NT2/D1 (cell line): ENCODE results near the gene POLE.

Source experiments
- SUZ12 ChIP-seq: IDR thresholded peaks from 2 replicates; pipeline ENCODE4 v1.6.1; 2011; ENCODE audit not compliant: insufficient read length, insufficient read depth; ENCODE audit errors: extremely low read depth
- YY1 ChIP-seq: IDR thresholded peaks from 2 replicates; pipeline ENCODE4 v1.6.1; 2011; ENCODE audit not compliant: insufficient read length, insufficient read depth
- ZNF274 ChIP-seq: IDR thresholded peaks from 2 replicates; pipeline ENCODE4 v1.6.1; 2011; ENCODE audit warnings: mild to moderate bottlenecking, low read depth, low read length

GRCh38 chr12:132620899-132621656 lies 66.1 kb downstream of the POLE start:
- TF ChIP-seq SUZ12 (no peak), YY1 (no peak), ZNF274 (no peak)
